HCT116 (cell line): ENCODE measurements around the gene IL20. TPM values are rescaled to one million over a fixed set of nuclear protein-coding genes. Genes with fewer than 3 reads are reported as not detected.

Experiments
- ATAC-seq: fragments of 200-7000 bp; cut with Tn5 transposase; 2 replicates; pipeline ENCODE4 v1.9.1; 2020; ENCODE audit warnings: mild to moderate bottlenecking, moderate library complexity
- BruUV-seq: library from RNA; stranded (reverse); fragments of 400-500 nt; replicated peaks from 2 replicates; lab custom pipeline; 2021; lab: Mats Ljungman, UMichigan
- CTCF ChIA-PET: fragments of 300-600 bp; sonication (Branson Sonifier 250); formaldehyde crosslinking; loops from one replicate; lab custom pipeline; 2021; ENCODE audit warnings: antibody characterized with exemption; lab: Charles Lee
- POLR2A ChIA-PET: fragments of 300-600, 350-600 bp; sonication (Branson Sonifier 250); formaldehyde crosslinking; loops from one replicate; lab custom pipeline; 2021; ENCODE audit warnings: antibody characterized with exemption; lab: Charles Lee
- RAD21 ChIA-PET, 2 experiments: fragments of 300-600 bp; sonication (Branson Sonifier 250); formaldehyde crosslinking; loops; one replicate each; lab custom pipeline; 2023; ENCODE audit warnings: low total read pairs in 2 of 2; ENCODE audit not compliant: uncharacterized antibody in 2 of 2, unreplicated experiment in 2 of 2, low non-redundant PET in 1 of 2; lab: Charles Lee
- DNase-seq: peaks from one replicate; pipeline ENCODE4 v3.0.0-alpha.2; 2010; ENCODE audit warnings: low read depth, low spot score
- H2AFZ ChIP-seq: fragments of 200-600 bp; shearing (Covaris generic), sonication (generic); 2 replicates; pipeline ENCODE4 v1.6.1; 2017; ENCODE audit warnings: low read depth, mixed run types, mixed read lengths, antibody characterized with exemption, low read length; ENCODE audit not compliant: poor library complexity, severe bottlenecking
- H3K27ac ChIP-seq: 2 replicates; pipeline ENCODE4 v1.5.1; 2012; ENCODE audit warnings: low read depth, low read length
- H3K27me3 ChIP-seq: fragments of 200-600 bp; sonication (generic); 2 replicates; pipeline ENCODE4 v1.6.1; 2016; ENCODE audit warnings: mixed run types, low read length, mixed read lengths; ENCODE audit not compliant: insufficient read depth
- H3K36me3 ChIP-seq, 2 experiments: fragments of 200-500 bp in 1 of 2; fragments of 200-600 bp in 1 of 2; sonication (Bioruptor generic) in 1 of 2; sonication (generic) in 1 of 2; 2 replicates each; pipeline versions ENCODE4 v1.5.1 to v1.6.1; 2014 to 2016; ENCODE audit warnings: low read length in 2 of 2, inconsistent platforms in 1 of 2, mixed read lengths in 1 of 2, mixed run types in 1 of 2; ENCODE audit not compliant: insufficient read depth in 2 of 2, control insufficient read depth in 1 of 2
- H3K4me1 ChIP-seq, 2 experiments: fragments of 200-600 bp in 1 of 2; sonication (generic) in 1 of 2; 2 replicates each; pipeline versions ENCODE4 v1.5.1 to v1.6.1; 2012 to 2017; ENCODE audit warnings: low read length in 2 of 2, inconsistent platforms in 1 of 2, mild to moderate bottlenecking in 1 of 2, mixed read lengths in 1 of 2, mixed run types in 1 of 2, moderate library complexity in 1 of 2; ENCODE audit not compliant: insufficient read depth in 2 of 2, control insufficient read depth in 1 of 2
- H3K4me2 ChIP-seq: fragments of 200-600 bp; sonication (generic); 2 replicates; pipeline ENCODE4 v1.6.1; 2017; ENCODE audit warnings: mixed run types, low read length, mixed read lengths
- H3K4me3 ChIP-seq, 2 experiments: fragments of 200-600 bp in 1 of 2; sonication (generic) in 1 of 2; replicated peaks in 1 of 2; 2 replicates each; pipeline ENCODE4 v1.5.1; 2011 to 2016; ENCODE audit warnings: low read length in 2 of 2, control low read depth in 1 of 2, low read depth in 1 of 2, mild to moderate bottlenecking in 1 of 2, mixed read lengths in 1 of 2, mixed run types in 1 of 2
- H3K79me2 ChIP-seq: fragments of 200-600 bp; sonication (generic); 2 replicates; pipeline ENCODE4 v1.6.1; 2017; ENCODE audit warnings: mild to moderate bottlenecking, mixed run types, low read length, moderate library complexity, mixed read lengths; ENCODE audit not compliant: insufficient read depth
- H3K9ac ChIP-seq: fragments of 200-600 bp; sonication (generic); 2 replicates; pipeline ENCODE4 v1.6.1; 2016; ENCODE audit warnings: low read length, mixed read lengths
- H3K9me2 ChIP-seq: fragments of 200-600 bp; sonication (generic), shearing (Covaris generic); 2 replicates; pipeline ENCODE4 v1.6.1; 2017; ENCODE audit warnings: mixed run types, mild to moderate bottlenecking, moderate library complexity; ENCODE audit not compliant: insufficient read depth
- H3K9me3 ChIP-seq, 2 experiments: fragments of 200-500 bp in 1 of 2; fragments of 200-600 bp in 1 of 2; sonication (Bioruptor generic) in 1 of 2; sonication (generic) in 1 of 2; 2 replicates each; pipeline ENCODE4 v1.6.1; 2014 to 2017; ENCODE audit warnings: low read length in 2 of 2, mixed read lengths in 2 of 2, inconsistent platforms in 1 of 2, low read depth in 1 of 2, mild to moderate bottlenecking in 1 of 2, mixed run types in 1 of 2, moderate library complexity in 1 of 2; ENCODE audit not compliant: control insufficient read depth in 1 of 2, insufficient read depth in 1 of 2
- H4K20me1 ChIP-seq: fragments of 200-600 bp; sonication (generic), shearing (Covaris generic); 2 replicates; pipeline ENCODE4 v1.6.1; 2017; ENCODE audit warnings: mixed run types, mild to moderate bottlenecking, moderate library complexity; ENCODE audit not compliant: insufficient read depth
- ATF3 ChIP-seq: IDR thresholded peaks from 2 replicates; pipeline ENCODE4 v1.6.1; 2012
- CBX3 ChIP-seq: IDR thresholded peaks from 2 replicates; pipeline ENCODE4 v1.6.1; 2012; ENCODE audit warnings: low read depth
- CTCF ChIP-seq, 3 experiments: fragments of 200-600 bp in 1 of 3; sonication (generic) in 1 of 3; IDR thresholded peaks in 2 of 3; conservative IDR thresholded peaks in 1 of 3; 2 replicates each; pipeline ENCODE4 v1.5.1; 2012 to 2017; ENCODE audit warnings: low read depth in 2 of 3, low read length in 2 of 3, antibody characterized with exemption in 1 of 3, borderline replicate concordance in 1 of 3, control low read depth in 1 of 3, mild to moderate bottlenecking in 1 of 3, mixed read lengths in 1 of 3, mixed run types in 1 of 3, moderate library complexity in 1 of 3; ENCODE audit not compliant: insufficient read depth in 1 of 3
- EGR1 ChIP-seq: IDR thresholded peaks from 2 replicates; pipeline ENCODE4 v1.6.1; 2012; ENCODE audit warnings: low read depth
- ELF1 ChIP-seq: IDR thresholded peaks from 2 replicates; pipeline ENCODE4 v1.6.1; 2012; ENCODE audit warnings: low read depth, borderline replicate concordance
- EZH2 ChIP-seq: fragments of 200-600 bp; sonication (generic); IDR thresholded peaks from 2 replicates; pipeline ENCODE4 v1.6.1; 2017; ENCODE audit warnings: antibody characterized with exemption, mixed run types
- EZH2phosphoT487 ChIP-seq: fragments of 200-600 bp; IDR thresholded peaks from 2 replicates; pipeline ENCODE4 v1.6.1; 2018; ENCODE audit warnings: antibody characterized with exemption, borderline replicate concordance
- JUND ChIP-seq: IDR thresholded peaks from 2 replicates; pipeline ENCODE4 v1.6.1; 2012
- POLR2A ChIP-seq: IDR thresholded peaks from 2 replicates; pipeline ENCODE4 v1.7.0; 2011; ENCODE audit warnings: borderline replicate concordance; ENCODE audit not compliant: insufficient read depth, insufficient read length; ENCODE audit errors: extremely low read depth
- RAD21 ChIP-seq: IDR thresholded peaks from 2 replicates; pipeline ENCODE4 v1.6.1; 2012; ENCODE audit warnings: low read depth, mild to moderate bottlenecking
- REST ChIP-seq: IDR thresholded peaks from 2 replicates; pipeline ENCODE4 v1.6.1; 2012; ENCODE audit warnings: low read depth
- SIN3A ChIP-seq: IDR thresholded peaks from 2 replicates; pipeline ENCODE4 v1.6.1; 2012; ENCODE audit warnings: low read depth
- SP1 ChIP-seq: IDR thresholded peaks from 2 replicates; pipeline ENCODE4 v1.6.1; 2012; ENCODE audit warnings: low read depth
- SRF ChIP-seq: IDR thresholded peaks from 2 replicates; pipeline ENCODE4 v1.6.1; 2012; ENCODE audit warnings: low read depth
- TCF7L2 ChIP-seq: IDR thresholded peaks from 2 replicates; pipeline ENCODE4 v1.7.0; 2011; ENCODE audit warnings: borderline replicate concordance, inconsistent platforms; ENCODE audit not compliant: insufficient read depth, insufficient read length; ENCODE audit errors: extremely low read depth
- YY1 ChIP-seq: IDR thresholded peaks from 2 replicates; pipeline ENCODE4 v1.6.1; 2011; ENCODE audit warnings: low read length, low read depth, moderate library complexity, mild to moderate bottlenecking; ENCODE audit not compliant: insufficient replicate concordance; ENCODE audit errors: extremely low read depth
- ZBTB33 ChIP-seq: IDR thresholded peaks from 2 replicates; pipeline ENCODE4 v1.6.1; 2011; ENCODE audit warnings: mild to moderate bottlenecking, low read length, moderate library complexity; ENCODE audit not compliant: insufficient replicate concordance; ENCODE audit errors: extremely low read depth
- ZNF274 ChIP-seq: fragments of 200-500 bp; sonication (Bioruptor generic); IDR thresholded peaks from 2 replicates; pipeline ENCODE4 v1.6.1; 2014; ENCODE audit warnings: mild to moderate bottlenecking, low read depth, low read length, inconsistent platforms
- intact Hi-C: fragments of 100-400 bp; cut with micrococcal nuclease; formaldehyde crosslinking; loops from 2 replicates; pipeline ENCODE4 v1.10.0; 2022
- total RNA-seq: library from RNA; stranded (reverse); gene quantifications from one replicate; pipeline ENCODE4 v1.2.1, GENCODE V29; 2021; ENCODE audit not compliant: unreplicated experiment

The IL20 gene
- total RNA-seq, 1 experiment from 2014 or later = not detected

- no peaks in the 10 kb centered on the region for H3K9me3 ChIP-seq
- BruUV-seq = no TSS peak
- no peak for ATAC-seq
- no peak overlapping the region for H2AFZ ChIP-seq
- no peaks in the 10 kb centered on the region for H3K36me3 ChIP-seq
- TF ChIP-seq YY1 (no peak), RAD21 (no peak), POLR2A (no peak), ATF3 (no peak), EGR1 (no peak), SIN3A (no peak), JUND (no peak), REST (no peak), EZH2 (no peak), ZBTB33 (no peak), ZNF274 (no peak), CTCF (IDR thresholded peaks at IDR 0.05 in 2 of 3, conservative IDR thresholded peaks at IDR 0.05 in 1 of 3; ENCODE audit: borderline replicate concordance in 1 of 3, insufficient read depth in 1 of 3, low read depth in 2 of 3, low read length in 2 of 3) (no peak), ELF1 (no peak), TCF7L2 (no peak), EZH2phosphoT487 (no peak), CBX3 (no peak), SP1 (no peak), SRF (no peak)
- no peaks in the 10 kb centered on the region for H3K27me3 ChIP-seq
- ChIA-PET CTCF (interaction anchor here (1.1 kb wide), 1 partner anchor 51 kb away, joined by 4 read pairs; no protein-coding TSS in a partner anchor), POLR2A (no interaction called here), RAD21 (no interaction called here)
- no peak overlapping the region for H3K27ac ChIP-seq
- intact Hi-C loops = no loop called here
- no peak overlapping the region for H3K9ac ChIP-seq
- no peaks in the 10 kb centered on the region for H3K4me1 ChIP-seq
- H3K9me2 ChIP-seq = no peaks in the 10 kb centered on the region
- no peak for DNase-seq
- H3K4me2 ChIP-seq = no peak overlapping the region
- no peak overlapping the region for H3K4me3 ChIP-seq
- no peaks in the 10 kb centered on the region for H3K79me2 ChIP-seq
- H4K20me1 ChIP-seq = no peaks in the 10 kb centered on the region
Observed at GRCh38 chr1:206859082-206859521, 6.3 kb upstream of the IL20 start.
